CD4-positive, alpha-beta T cell treated with Interleukin-6 for 4 hours (primary cell): Measurements from ENCODE around the gene ANO1.
"Not testable (repeated sequence)": the region's sequence is repeated elsewhere in the genome, so short reads cannot be mapped to it uniquely, and the experiment has no call there.

Experiments used
- DNase-seq: peaks from one replicate; pipeline ENCODE4 v3.0.0-alpha.2; 2020; ENCODE audit warnings: mixed read lengths

Gene ANO1

DNA sequence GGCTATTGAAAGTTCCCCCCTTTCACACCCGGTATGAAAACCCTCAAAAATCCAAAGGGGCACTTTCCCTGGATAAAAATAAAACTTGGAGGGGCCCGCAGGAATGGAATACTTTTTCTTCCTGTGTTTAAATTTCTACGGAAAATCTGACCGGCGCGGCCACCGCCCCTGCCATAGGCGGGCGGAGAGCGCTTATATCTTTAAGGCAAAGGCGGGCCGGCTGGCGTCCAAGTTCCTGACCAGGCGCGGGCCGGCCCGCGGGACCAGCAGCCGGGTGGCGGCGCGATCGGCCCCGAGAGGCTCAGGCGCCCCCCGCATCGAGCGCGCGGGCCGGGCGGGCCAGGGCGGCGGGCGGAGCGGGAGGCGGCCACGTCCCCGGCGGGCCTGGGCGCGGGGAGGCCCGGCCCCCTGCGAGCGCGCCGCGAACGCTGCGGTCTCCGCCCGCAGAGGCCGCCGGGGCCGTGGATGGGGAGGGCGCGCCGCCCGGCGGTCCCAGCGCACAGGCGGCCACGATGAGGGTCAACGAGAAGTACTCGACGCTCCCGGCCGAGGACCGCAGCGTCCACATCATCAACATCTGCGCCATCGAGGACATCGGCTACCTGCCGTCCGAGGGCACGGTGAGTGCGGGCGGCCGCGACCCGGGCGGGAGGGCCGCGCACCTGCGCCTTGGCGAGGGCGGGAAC is at the start of gene ANO1:
Gene ANO1 (plus strand): TSS at position 223 of the 686 bp plus-strand sequence. CDS start 290 bp downstream, at position 513.
- DNase-seq = no peak

DNA sequence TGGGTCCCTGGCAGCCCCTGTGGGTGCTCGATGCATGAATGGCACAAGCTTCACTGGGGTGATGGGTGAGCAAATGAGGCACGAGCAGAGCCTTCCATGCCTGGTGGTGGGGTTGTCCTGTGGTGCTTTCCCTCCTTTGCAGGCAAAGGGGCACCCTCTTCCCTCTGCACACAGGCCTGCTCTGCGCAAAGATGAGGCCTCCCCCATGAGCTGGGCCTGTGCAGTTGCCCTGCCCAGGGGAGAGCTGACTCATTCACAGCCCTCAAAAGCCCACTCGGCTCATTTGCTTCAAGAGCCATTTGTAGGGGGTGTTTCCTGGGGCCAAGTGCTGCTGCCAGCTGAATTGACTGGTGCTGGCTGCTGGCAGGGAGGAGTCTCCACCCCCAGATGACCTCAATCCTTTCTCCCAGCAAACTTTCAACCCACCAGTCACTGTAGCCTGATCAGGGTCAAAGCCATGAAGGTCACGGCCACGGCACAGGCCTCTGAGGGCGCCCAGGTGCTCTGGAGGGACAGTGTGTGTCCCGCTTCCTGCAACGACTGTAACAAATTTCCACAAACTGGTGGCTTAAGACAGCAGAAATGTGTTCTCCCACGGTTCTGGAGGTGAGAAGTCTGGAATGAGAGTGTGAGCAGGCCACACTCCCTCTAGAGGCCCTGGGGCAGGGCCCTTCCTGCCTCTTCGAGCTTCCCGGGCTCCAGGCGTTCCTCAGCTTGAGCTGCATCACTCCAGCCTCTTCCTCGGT is 48.8 kb upstream of the ANO1 start:
- no peak for DNase-seq

DNA sequence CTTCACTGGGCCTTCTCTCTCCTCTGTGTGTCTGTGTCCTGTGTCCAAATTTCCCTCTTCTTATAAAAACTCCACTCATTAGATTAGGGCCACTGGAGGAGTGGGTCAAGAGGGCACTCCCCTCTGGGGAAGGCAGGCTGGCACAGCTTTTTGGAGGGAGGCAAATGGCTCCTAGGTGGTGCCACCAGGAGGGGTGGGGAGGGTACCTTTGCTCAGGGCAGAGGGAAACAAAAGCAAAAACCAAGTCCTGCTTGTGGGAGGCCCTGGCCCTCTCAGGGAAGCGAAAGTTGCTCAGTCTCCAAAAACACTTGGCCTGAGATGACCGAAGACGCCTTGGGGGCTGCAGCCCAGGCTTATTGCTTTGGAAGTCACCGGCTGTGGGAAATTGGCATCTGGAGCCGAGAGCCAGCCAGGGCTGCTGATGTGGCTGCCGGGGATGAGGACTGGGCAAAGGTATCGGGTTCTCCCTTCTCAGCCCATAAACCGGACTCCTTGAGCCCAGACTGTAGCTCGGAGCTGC is 48.2 kb upstream of the ANO1 start:
- no peak for DNase-seq

DNA sequence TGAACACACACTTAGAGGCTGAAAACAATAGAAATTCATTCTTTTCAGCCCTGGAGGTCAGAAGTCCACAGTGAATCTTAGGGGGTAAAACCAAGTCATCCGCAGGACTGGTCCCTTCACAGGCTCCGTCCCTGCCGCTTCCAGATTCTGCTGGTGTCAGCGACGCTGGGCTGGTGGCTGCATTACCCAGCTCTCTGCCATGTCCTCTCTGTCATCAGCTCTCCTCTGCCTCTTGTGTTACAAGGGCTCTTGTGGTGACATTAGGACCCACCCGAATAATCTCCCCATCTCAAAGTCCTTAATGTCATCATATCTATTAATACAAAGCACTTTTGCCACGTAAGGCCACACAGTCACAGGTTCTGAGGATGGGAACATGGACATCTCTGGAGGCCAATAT is 47.7 kb upstream of the ANO1 start:
- no peak for DNase-seq

DNA sequence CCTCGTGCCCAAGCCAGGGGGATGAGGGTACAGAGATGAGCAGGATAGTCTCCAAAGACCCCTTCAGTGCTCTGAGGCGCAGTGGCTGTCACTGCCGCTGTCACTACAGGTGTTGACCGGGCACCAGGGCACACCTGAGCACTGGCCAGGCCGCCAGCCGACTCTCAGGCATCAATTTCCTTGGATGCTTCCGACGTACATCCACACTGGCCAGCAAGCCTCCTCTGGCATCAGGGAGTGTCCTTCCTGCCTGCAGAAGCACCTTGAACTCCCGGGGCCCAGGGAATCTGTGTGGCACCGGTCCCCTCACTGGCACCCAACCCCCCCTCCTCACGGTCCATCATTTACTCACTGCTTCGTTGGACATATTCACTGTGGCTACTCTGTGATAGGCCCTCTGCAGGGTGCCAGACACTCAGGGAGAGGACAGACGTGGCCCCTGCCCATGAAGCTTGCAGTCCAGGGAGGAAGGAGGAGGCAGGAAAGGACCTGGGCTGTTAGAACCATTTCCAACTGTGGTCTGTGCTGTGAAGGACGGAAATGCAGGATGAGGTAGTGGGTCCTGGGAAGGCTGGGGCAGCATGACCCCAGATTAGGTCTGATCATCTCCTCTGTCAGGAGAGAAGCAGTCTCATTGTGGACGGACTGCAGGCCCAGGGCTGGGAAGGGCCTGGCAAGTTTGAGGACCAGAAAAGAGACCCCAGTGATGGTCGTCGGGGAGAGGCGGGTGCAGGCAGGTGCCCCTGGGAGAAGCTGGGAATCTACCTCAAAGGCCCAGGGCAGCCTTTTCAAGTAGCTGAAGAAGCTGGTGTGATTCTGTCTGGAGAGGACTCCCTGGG is 46.3 kb upstream of the ANO1 start:
- DNase-seq = no peak

DNA sequence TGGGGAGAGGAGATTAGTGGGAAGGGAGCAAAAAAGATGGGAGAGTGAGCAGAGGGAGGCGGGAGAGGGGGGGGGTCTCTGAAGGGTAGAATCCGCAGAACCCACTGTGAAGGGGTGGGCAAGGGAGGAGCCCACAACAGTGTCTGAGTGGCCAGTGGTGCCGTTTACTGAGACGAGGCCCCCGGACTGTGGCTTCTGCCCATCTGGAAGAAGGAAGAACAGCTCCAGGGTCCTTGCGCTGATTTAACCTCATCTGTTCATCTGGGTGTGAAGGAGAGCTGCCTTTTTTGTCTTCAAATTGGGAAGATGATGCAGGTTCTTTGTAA is 45.7 kb upstream of the ANO1 start:
- no peak for DNase-seq

DNA sequence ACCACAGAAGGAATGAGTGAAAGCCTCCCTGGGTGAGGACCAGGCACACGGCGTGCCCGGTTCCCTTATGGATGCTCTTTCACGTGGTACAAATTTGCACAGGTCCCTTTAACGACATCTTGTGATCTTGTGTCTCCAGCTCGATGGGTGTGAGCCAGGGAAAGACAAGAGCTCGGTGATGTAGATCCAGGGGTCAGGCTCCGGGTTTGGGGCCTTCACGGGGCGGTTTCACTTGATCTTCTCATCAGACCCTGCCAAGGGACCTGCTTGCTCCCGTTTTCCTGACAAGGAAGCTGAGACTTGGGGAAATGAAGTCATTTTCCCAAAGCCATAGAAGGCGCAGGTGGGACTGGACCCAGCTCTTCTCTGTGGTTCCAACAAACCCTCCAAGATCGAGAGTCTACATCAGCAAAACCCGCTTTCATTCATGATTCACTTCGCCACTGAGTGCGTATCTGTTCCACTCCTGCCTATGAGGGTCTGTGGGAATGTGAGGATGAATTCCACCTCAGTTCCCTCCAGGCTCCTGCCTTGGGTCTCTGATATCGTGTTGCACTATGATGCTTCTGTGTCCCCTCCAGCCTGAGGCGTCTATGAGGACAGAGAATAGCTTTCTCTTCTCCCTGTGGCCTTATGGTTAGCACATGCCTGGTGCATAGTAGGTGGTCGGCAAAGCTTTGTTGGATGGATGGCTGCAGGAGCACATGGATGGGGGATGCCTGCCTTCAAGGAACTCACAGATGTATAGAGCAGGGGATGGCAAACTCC is 45.0 kb upstream of the ANO1 start:
- DNase-seq = no peak

DNA sequence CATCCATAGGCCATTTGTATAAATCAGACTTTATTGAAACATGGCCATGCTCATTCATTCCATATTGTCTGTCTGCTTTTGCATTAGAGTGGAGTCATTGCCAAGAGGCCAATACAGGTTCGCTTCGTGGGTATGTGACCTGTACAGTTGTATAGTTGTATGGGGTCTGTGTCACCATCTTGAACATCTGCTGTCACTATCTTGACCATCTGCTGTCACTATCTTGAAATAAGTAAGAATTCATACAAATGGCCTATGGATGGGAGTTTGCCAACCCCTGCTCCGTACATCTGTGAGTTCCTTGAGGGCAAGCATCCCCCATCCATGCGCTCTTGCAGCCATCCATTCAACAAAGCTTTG is 44.4 kb upstream of the ANO1 start:
- no peak for DNase-seq

DNA sequence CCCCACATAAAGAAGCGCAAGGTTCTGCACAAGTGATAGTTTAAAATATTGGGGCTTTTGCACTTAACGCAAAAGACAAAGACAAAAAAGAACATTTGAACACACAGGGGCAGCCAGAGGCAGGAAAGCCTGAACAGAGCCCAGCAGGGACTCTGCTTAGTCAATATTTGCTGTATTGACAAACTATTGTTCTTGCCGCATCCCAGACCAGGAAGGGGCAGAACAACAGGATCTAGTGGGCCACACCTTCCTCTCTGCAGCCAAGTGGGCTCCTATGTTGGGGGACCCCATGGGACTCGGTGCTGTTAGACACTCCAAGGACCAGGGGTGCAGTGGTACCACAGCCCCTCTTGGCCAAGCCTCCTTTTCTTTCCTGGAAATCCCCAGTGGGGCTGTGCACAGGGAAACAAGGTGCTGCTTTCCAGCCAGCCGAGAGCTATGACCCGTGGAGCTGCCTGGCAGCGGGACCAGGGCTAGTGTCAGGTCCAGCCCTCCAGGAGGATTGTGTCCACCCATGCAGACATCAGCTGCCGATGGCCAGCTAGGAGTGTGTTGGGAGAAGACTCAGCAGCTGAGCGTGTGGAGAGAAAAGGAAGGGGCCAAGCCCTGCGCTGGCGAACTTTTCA is 43.3 kb upstream of the ANO1 start:
- no peak for DNase-seq

DNA sequence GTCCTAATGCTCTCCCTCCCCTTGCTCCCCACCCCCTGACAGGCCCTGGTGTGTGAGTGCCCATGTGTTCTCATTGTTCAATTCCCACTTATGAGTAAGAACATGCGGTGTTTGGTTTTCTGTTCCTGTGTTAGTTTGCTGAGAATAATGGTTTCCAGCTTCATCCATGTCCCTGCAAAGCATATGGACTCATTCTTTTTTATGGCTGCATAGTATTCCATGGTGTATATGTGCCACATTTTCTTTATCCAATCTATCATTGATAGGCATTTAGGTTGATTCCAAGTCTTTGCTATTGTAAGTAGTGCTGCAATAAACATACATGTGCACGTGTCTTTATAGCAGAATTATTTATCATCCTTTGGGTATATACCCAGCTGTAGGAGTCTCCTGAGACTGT is 42.5 kb upstream of the ANO1 start:
- not testable (repeated sequence) for DNase-seq

DNA sequence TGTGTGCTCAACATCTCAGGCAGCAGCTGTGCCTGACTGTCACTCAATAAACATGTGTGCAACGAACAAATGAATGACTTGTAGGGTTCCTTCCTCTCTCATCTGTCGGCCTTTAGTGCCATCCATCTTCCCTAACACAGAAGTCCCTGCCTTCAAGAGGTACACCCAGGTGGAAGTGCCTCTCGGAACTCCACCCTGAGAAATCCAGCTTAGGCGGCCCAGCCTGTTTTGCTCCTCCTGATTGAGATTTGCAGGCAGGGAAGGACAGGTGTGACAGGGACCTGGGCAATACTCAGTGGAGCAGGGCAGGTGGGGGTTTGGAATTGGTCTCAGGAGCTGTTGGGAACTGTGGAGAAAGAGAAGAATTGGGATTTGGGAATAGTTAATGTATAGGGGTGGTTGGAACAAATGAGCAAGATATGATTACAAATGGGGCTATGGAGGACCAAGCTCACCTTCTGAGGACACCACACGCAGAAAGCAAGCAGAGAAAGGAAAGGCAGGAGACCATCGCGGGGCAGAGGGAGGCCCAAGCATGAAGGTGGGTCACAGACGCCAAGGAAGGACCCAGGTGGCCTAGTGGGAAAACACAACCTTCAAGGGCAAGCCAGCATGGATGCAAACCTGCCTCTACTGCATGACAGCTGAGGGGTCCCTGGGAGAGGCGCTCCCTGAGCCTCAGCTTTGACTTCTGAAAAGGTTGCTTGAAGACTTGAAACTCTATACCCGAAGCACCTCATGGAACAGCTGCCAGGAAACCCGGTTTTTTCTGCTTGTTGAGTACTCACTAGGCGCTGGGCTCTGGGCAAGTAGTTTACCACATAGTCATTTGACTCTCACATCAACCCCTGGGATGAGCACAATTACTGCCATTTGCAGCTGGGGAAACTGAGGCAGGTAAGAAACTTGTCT is 40.9 kb upstream of the ANO1 start:
- DNase-seq = no peak

DNA sequence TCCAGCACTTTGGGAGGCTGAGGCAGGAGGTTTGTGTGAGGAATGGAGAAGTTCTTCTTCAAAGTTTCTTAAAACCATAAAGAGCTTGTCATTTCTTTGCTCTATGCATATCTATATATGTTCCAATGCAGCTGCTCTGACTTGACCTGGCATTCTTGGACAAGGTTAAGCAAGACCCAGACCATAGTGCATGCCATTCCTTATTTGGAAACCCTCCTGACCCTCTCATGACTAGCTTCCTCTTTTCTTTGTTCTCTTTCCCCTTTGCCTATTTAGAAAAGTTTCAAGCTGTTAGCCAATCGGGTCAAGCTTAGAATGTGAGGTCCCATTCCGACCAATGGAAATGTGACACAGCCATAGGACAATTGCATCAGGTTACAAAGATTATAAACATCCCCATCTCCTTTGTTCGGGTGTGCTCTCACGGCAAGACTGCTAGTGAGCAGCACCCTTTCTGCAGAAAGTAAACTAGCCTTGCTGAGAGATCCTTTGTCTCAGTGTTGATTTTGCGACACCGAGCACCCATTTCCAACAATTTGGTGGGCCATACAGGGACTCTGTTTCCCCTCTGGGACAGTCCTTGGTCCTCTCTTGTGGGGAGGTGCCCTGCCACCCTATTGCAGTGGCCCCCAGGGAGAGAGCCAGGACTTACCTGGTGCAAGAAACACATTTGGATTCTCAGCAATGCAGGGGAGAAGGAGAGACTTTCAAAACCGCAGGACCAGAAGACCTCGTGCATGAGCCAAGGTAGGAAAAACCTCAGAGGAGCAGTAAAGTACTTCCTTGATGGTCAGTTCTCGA is 39.9 kb upstream of the ANO1 start:
- no peak for DNase-seq

DNA sequence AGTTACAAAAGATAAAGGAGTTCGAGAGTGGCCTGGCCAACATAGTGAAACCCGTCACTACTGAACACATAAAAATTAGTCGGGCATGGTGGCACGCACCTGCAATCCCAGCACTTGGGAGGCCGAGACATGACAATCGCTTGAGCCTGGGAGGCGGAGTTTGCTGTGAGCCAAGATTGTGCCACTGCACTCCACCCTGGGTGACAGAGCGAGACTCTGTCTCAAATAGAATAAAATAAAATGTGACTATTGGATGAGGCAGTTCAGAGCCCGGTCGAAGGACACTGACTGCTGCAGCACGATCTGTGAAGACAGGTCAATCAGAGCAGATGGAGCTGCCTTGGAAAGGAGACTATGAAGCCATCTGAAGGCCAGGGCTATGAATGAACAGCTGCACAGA is 37.7 kb upstream of the ANO1 start:
- DNase-seq = no peak

DNA sequence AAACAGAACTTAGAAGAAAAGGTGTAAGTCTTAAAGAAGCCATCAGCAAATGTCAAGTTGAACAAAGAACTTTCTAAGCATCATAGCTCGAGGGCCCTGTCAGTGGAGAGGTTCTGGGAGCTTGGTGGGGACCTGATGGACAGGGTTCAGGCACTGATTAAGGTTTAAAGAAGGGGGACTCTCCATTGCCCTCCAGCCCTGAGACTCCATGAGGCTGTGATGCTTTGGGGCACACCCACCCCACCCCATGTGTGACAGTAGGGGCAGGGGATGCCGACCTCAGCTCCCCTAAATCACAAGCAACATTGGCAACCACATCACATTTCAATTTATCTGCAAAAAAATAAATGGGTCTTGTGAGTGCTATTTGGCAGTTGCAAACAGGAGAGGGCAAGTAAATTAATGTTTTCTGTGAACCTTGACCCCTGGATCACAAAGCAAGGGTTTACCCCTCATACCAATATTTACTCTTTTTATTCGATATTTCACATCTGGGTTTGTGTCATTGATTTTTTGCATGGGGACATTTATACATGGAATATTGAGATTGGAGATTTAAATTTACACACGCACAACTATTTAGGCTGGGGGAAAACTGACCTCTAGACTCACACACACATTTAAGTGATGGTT is 37.1 kb upstream of the ANO1 start:
- no peak for DNase-seq

DNA sequence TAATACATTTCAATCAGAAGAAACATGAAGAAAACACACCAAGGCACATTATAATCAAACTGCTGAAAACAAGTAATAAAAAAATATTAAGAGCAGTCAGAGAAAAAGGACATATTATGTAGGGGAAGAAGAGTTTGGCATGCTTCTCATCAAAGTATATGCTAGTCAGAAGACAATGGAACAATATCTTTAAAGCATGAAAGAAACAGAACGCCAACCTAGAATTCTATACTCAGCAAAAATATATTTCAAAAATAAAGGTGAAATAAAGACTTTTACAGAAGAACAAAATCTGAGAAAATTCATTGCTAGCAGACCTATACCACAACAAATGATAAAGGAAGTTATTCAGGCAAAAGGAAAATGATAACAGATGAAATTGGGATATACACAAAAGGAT is 34.6 kb upstream of the ANO1 start:
- no peak for DNase-seq

DNA sequence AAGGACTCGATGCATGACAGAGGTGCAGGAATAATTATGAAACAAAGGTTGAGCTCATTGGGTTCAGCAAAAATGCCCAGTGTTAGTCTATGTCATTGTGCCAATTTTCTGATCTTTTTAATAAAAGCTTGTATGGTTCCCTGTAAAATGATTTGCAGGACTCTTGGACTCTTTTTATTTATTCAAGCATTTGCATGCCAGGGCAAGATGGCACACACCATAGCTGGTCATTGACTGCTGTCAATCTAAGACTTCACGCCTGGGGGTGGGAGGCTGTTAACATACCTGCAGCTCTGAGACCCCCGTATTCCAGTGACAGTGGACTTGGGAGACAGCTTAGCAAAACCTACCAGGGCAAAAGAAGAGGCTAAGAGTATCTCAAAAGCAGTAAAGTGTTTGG is 32.0 kb upstream of the ANO1 start:
- DNase-seq = no peak

DNA sequence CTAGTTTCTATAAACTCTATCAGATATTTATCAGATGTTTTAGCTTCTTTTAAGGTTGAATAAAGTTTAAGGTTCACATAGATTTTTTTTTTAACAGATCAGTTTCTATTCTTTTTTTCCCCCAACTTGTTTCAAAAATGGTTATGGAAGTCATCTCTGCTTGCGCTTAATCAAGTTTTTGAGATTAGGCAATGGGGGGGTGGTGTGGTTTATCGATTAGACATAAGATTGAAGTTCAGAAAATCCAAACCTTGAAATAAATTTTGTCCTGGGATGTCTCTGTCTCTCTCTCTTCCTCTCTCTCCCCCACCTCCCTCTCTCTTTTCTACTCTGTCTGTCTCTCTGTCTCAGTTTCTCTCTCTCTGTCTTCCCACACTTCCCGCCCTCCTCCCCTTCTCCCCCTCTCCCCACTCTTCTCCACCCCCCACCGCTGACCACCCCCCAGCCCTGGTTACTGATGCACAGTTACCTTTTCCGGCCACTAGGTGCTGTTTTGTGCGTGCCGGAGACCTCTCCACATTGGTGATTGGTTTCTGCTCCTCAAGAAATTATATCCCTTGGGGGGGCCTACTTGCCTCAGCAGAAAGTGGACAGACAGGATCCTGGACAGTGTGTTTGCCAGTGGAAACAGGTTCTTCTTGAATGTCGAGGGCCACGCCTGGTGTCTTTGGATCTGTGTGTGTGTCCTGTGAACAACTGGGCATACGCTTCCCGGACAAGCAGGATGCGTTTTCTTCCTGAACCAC is 29.7 kb upstream of the ANO1 start:
- no peak for DNase-seq

DNA sequence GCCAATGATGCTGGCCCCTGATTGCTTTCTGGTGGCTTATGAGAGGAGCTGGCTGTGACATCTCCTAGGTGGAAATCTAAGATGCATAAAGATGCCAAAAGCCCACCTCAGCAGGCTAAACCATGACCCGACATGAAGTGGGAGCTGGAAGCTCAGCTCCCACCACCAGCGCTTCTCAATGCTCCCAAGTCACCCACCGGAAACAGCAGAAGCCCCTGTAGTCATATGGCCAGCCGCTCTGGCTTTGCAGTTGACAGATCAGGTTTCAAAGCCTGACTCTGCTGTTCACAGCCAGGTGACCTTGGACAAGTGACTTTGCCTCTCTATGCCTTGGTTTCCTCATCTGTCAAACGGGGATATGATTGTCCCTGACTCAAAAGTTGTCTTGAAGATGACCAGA is 29.1 kb upstream of the ANO1 start:
- no peak for DNase-seq

DNA sequence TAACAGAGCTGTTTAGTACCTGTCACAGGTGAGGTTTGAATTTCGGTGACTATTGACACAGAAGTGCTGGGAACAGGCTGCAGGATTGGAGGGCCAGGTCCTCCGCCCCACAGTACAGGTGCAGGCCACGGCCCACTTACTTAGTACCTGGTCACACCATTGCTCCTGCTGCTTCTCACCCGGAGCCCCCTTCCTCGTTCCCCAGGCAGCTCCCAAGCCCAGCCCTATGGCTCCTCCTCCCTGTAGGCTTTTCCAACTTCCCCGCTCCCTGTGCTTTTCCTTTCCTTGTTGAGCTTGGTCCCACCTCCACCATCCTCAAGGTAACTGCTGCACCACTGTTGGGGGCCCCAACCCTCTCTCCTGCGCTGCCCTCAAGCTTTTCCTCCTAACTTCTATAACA is 27.9 kb upstream of the ANO1 start:
- DNase-seq = no peak
